Uterus (tissue), 4 donors: ENCODE measurements around the gene POU3F1. TPM values are rescaled to one million over a fixed set of nuclear protein-coding genes. Genes with fewer than 3 reads are reported as not detected.

Source experiments
- DNase-seq, 2 donors: peaks; one replicate each; pipeline ENCODE4 v3.0.0-alpha.2; 2019 to 2020
- H3K27ac ChIP-seq, 2 donors: fragments of 200-600 bp; sonication (generic); 1 replicate in 1 of 2; 2 replicates in 1 of 2; pipeline ENCODE4 v1.5.1; 2016 to 2018
- H3K27me3 ChIP-seq, 2 donors: fragments of 200-600 bp; sonication (generic); one replicate each; pipeline ENCODE4 v1.5.1; 2018 to 2019; ENCODE audit warnings: control low read depth in 1 of 2
- H3K36me3 ChIP-seq, 2 donors: fragments of 200-600 bp; sonication (generic); one replicate each; pipeline ENCODE4 v1.5.1; 2019; ENCODE audit warnings: control low read depth in 1 of 2
- H3K4me1 ChIP-seq, 2 donors: fragments of 200-600 bp; sonication (generic); one replicate each; pipeline ENCODE4 v1.5.1; 2018 to 2019; ENCODE audit warnings: control low read depth in 1 of 2
- H3K4me3 ChIP-seq, 2 donors: fragments of 200-600 bp; sonication (generic); 1 replicate in 1 of 2; 2 replicates in 1 of 2; pipeline ENCODE4 v1.5.1; 2018 to 2019; ENCODE audit warnings: mild to moderate bottlenecking in 1 of 2
- H3K9me3 ChIP-seq, 2 donors: fragments of 200-600 bp; sonication (generic); one replicate each; pipeline ENCODE4 v1.5.1; 2019; ENCODE audit warnings: control low read depth in 1 of 2
- POLR2A ChIP-seq, 2 donors: fragments of 450-650 bp; IDR thresholded peaks; one replicate each; pipeline ENCODE4 v1.6.1; 2016; ENCODE audit warnings: antibody characterized with exemption in 2 of 2, mild to moderate bottlenecking in 1 of 2, moderate library complexity in 1 of 2
- intact Hi-C: fragments of 100-400 bp; cut with DNase I; formaldehyde crosslinking; loops from one replicate; pipeline ENCODE4 v1.15.1; 2023; ENCODE audit warnings: low total_unique reads
- total RNA-seq, 4 donors: library from RNA; depleted of rRNA in 3 of 4; stranded (reverse); fragments of >200 nt in 3 of 4; gene quantifications; one replicate each; pipeline versions ENCODE4 v1.1.0 to v1.2.4, GENCODE V29; 2014 to 2023
- TF ChIP-seq, protein P1 (sequence below), 4 experiments: fragments of 200-600 bp in 2 of 4; fragments of 450-650 bp in 2 of 4; sonication (generic) in 2 of 4; IDR thresholded peaks; one replicate each; pipeline ENCODE4 v1.5.1; 2016 to 2019; ENCODE audit warnings: antibody characterized with exemption in 4 of 4, mild to moderate bottlenecking in 2 of 4, moderate library complexity in 1 of 4
- donor health status: DM: yes; HTN: yes; CAD: no.

Gene POU3F1
- not detected for total RNA-seq

DNA sequence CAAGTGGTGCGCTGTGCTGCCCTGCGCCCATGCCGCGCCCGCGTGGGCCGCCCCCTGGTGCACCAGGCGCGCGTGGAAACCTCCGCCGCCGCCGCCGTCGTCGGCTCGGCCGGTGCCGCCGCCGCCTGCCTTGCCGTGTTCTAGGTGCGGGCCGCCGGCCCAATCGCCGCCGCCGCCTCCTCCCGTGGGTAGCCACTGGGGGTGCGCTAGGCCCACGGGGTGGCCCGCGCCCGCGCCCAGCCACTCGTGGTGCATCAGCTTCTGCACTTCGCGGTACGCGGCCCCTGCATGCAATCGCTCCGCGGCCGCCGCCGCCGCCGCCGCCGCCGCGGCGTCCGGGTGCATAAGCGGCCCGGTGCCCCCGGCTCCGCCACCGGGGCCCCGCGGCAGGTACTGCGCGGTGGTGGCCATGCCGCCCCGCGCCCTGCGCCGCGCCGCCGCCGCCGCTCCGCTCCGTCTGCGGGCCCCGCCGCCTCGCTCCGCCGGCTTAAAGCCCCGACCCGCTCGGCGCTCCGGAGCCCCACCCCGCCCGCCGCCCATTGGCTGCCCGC, at the start of gene POU3F1:
POU3F1 (minus strand) TSS at position 461 of the 551 bp plus-strand sequence; CDS start at position 411, 50 bp downstream.
- Histone ChIP-seq H3K27ac (peak within 1 kb of the TSS; percentile 0 to 64), H3K27me3 (peaks cover 34 to 40% of the 10 kb centered on the region in 2 donors), H3K9me3 (no peaks in the 10 kb centered on the region), H3K36me3 (no peaks in the 10 kb centered on the region), H3K4me3 (peak within 1 kb of the TSS; percentile 40 to 49), H3K4me1 (peaks cover 0 to 18% of the 10 kb centered on the region in 2 donors)
- intact Hi-C loops = no loop called here
- peak in 1 of 2 donors; percentile 27 for DNase-seq
- TF ChIP-seq POLR2A (IDR thresholded peaks at IDR 0.05) = no peak
- TF ChIP-seq, protein P1, sequence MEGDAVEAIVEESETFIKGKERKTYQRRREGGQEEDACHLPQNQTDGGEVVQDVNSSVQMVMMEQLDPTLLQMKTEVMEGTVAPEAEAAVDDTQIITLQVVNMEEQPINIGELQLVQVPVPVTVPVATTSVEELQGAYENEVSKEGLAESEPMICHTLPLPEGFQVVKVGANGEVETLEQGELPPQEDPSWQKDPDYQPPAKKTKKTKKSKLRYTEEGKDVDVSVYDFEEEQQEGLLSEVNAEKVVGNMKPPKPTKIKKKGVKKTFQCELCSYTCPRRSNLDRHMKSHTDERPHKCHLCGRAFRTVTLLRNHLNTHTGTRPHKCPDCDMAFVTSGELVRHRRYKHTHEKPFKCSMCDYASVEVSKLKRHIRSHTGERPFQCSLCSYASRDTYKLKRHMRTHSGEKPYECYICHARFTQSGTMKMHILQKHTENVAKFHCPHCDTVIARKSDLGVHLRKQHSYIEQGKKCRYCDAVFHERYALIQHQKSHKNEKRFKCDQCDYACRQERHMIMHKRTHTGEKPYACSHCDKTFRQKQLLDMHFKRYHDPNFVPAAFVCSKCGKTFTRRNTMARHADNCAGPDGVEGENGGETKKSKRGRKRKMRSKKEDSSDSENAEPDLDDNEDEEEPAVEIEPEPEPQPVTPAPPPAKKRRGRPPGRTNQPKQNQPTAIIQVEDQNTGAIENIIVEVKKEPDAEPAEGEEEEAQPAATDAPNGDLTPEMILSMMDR (IDR thresholded peaks at IDR 0.05) = no peak

DNA sequence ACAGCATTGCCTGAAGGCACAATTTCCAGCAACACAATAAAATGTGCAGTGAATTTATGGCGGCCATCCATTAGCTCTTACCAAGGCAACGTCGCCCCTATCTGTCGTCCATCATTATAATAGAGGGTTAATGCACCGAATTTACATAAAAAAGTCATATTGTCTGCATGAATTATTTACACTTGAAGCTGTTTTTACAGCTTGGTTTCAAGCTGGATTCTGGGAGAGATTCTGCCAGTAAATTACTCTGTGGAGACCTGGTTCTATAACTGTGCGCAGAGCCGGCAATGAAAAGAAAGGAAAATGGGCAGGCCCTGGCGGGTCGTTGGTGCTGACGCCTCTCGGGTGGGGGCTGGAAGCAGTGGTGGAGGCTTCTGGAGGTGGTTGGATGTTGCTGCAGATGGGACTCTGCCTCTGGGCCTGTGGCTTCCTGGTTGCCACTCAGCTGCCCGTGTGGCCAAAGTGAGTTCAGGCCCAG, 48.9 kb upstream of the POU3F1 start:
- no peaks in the 10 kb centered on the region for H3K27me3 ChIP-seq
- TF ChIP-seq, protein P1 (IDR thresholded peaks at IDR 0.05) = no peak
- no peak for TF ChIP-seq POLR2A (IDR thresholded peaks at IDR 0.05)
- intact Hi-C loops = no loop called here
- no peaks in the 10 kb centered on the region for H3K4me1 ChIP-seq
- no peak for DNase-seq
- no peaks in the 10 kb centered on the region for H3K9me3 ChIP-seq
- no peaks in the 10 kb centered on the region for H3K36me3 ChIP-seq
- no peak overlapping the region for H3K27ac ChIP-seq
- H3K4me3 ChIP-seq = no peak overlapping the region

DNA sequence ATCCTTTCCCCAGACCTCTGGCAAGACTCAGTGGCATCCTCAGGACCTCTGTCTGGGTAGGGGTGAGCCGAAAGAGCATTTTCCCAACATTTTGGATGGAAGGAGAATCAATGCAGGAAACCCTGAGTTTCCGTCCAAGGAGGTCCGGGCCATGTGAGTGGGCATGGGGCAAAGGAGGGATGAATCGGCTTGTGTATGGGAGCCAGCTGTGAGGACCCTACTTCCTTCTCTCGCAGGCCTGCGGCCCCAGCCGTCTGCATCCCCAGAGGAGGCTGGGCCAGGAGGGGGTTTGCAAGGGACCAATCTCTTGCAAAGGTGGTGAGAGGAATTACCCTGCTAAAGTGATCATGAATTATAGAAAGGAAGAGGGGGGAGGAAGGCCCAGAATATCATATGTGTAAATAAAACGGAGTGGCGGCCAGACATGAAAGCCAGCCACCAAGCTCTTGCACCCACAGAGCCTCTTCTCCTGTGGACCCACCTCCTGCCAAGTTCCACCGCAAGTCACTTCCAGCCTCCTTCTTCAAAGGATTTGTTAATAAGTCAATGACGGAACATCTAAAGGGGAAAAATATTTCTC, 48.2 kb upstream of the POU3F1 start:
- intact Hi-C loops = no loop called here
- DNase-seq = no peak
- no peak overlapping the region for H3K27ac ChIP-seq

DNA sequence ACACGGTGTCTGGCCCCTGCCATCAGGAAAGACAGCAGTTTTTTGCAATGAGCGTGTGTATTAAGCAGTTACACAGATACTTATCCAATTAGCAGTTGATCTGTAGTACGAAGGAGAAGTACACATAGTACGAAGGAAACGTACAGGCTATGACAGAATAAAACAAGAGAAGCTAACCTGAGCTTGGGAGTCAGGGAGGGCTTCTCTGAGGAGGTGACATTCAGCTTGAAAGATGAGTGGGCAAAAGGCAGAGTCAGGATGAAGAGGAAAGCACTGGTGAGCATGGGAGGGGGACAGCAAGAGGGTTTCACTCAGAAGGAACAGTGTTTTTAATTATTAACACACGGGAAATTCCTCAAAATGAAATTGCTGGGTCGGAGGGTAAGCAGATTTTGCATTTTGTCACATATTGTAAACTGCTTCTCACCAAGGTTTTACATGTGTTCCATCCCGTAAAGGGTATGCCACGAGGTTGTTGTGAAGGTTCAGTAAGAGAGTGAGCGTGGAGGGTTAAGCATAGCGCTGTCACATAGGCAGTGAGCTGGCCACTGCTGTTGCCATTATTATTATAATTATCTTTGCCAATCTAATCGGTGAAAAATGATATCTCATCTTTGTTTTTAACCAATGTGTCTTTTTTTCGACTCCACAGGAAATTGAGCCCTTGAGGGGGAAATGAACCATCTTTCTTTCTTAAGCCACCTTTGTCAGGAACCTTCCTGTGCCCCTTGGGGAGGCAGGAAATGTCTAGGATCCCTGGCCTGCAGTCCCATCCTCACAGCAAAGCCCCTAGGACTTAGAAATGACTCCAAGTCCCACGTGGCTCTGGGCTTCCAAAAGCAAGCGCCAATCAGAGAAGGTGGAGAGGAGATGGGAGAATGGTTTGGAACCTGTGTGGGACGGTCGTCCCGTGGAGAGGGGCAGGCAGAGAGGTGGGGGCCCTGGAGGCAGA, 47.3 kb upstream of the POU3F1 start:
- no peak overlapping the region for H3K27ac ChIP-seq
- no peak overlapping the region for H3K4me3 ChIP-seq
- DNase-seq = no peak
- intact Hi-C loops = no loop called here
- H3K9me3 ChIP-seq = no peaks in the 10 kb centered on the region
- H3K36me3 ChIP-seq = no peaks in the 10 kb centered on the region
- TF ChIP-seq, protein P1 (IDR thresholded peaks at IDR 0.05) = no peak
- no peak for TF ChIP-seq POLR2A (IDR thresholded peaks at IDR 0.05)
- H3K4me1 ChIP-seq = no peaks in the 10 kb centered on the region
- no peaks in the 10 kb centered on the region for H3K27me3 ChIP-seq

More for the DNA sequence above, 48.2 kb upstream of the POU3F1 start:
- Histone ChIP-seq H3K4me1 (no peaks in the 10 kb centered on the region), H3K36me3 (no peaks in the 10 kb centered on the region), H3K27me3 (no peaks in the 10 kb centered on the region), H3K4me3 (no peak overlapping the region), H3K9me3 (no peaks in the 10 kb centered on the region)
- TF ChIP-seq, protein P1 (IDR thresholded peaks at IDR 0.05) = no peak
- TF ChIP-seq POLR2A (IDR thresholded peaks at IDR 0.05) = no peak
